GM19035 (cell line): ENCODE data around the gene SUV39H1.

Experiments
- ATAC-seq: cut with Tn5 transposase; IDR thresholded peaks from one replicate; pipeline ENCODE4 v1.9.1; 2021; ENCODE audit not compliant: unreplicated experiment

SUV39H1 gene

GRCh38 chrX:48754238-48754637 is 57.7 kb downstream of the SUV39H1 start:
- ATAC-seq: no peak
